ENCODE measurements around the gene SLIT3.

The SLIT3 gene

DNA sequence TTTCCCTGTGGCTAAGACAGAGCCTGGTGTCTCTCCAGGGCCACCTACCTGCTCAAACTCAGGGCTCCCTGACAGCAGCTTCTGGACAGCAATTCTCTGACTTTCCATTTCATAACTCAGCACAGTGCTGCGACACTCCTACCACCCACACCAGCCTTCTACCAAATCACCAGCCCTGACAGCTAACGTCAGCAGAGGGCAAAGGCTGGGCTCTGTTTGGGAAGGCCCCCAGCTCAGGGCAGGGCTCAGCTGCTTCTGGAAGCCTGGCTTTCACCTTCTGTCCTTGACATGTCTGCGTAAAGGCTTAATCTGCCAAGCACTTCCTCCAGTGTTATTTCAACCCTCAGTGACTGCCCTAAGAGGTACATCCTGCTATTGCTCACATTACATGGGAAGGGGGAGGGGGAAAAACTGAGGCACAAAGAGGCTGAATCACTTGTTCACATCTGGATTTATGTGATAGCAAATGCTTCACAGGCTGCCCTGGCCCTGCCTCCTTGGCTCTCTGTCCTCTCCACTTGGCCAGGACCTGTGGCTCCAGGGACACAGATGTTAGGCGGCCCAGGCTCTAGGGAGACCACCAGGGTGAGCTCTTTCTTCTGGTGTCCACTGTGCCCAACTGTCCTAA lies 619.3 kb downstream of the SLIT3 start:
- no peak for DNase-seq

DNA sequence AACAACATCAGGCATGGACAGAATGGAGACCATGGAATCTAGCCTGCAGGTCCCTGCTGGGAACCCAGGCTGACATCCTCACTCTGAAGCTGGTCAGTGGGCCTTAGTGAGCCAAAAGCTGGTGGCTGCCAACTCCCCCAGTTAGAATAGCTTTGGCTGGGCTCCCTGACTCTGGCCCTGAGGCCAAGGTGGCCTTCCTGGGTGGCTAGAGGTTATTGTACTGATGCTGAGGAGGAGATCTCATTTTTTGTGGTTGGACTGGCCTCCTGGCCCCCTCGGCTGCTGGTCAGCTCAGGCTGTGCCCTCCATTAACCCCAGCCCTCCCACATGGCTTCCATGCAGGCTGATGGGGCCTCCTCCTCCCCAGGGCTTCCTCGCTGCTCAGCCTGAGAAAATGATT lies 620.5 kb downstream of the SLIT3 start:
- DNase-seq: no peak

DNA sequence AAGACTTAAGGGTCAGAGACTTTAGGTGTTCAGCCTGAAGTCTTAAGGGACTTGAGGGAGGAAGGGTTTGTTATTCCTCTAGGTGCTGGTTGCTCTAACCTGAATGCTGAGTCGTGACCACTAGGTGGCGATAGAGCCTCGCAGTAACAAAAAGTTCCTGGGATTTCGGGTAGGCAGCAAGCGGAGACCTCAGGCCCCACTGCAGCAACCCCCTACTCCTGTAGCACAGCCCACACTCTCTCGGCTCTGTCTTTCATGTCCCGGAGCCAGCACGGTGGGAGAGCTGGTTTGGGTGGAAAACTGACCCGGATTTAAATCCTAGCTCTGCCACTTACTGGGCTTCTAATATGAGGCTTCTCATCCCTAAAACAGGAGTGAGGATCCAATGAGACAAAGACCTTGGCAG lies 621.4 kb downstream of the SLIT3 start:
- DNase-seq: peak; percentile 53

DNA sequence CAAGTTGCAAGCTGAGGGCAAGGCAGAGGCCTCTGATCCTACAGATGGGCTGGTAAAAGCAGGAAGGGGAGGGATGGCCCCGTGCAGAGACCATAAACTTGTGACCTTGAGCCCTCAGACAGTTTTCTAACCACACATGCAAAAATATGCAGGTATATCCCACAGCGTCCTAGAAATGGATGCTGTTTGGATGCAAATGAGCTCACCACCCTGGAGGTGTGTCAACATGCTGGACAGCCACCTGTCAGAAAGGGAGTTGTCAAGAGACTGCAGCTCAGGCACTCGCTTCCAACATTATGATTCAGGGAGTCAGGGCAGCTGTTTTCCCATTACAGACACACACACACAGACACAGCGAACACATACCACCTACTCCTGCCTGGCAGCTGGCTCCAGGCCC lies 624.4 kb downstream of the SLIT3 start:
- no peak for DNase-seq

DNA sequence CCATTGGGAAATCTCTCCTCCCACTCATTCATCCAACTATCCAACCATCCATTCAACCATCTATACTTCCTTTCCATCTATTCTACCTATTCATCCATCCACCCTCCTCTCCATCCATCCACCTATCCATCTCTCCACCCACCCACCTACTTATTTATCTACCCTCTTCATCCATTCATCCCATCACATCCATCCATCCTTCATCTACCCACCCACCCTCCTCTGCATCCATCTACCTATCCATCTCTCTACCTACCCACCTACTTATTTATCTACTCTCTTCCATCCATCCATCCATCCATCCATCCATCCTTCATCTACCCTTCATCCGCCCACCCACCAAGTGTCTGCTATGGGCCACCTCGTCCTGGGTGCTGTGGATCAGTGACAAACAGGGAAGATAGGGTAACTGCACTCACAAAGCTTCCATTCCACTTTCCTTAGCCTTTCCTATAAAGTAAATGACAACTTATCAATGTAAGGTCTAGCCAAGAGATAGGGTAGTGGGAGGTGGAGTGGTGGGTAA lies 625.0 kb downstream of the SLIT3 start:
- no peak for DNase-seq

DNA sequence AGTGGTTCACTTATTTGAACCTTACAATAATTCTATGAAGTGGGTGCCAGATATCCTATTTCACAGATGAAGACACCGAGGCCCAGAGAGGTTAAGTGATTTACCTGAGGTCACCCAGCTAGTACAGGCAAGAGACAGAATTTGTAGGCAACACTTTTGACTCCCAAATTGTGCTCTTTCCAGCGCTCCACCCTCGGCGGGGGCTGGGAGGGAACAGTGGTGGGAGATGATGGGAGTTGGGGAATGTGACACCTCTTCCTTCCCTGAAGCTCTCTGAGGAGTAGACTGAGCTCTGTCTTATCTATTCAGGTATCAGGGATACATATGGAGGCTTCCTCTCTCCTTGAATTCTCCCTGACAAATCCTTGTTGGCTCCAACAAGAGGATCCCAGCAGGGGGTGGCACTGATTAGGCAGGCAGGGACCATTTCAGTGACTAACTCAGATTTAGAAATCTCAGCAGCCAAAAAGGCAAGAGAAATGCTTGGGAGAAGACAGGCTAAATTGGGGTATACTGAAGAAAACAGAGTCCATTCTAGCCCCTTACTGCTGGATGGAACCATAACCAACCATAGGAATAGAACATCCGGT lies 626.0 kb downstream of the SLIT3 start:
- no peak for DNase-seq

DNA sequence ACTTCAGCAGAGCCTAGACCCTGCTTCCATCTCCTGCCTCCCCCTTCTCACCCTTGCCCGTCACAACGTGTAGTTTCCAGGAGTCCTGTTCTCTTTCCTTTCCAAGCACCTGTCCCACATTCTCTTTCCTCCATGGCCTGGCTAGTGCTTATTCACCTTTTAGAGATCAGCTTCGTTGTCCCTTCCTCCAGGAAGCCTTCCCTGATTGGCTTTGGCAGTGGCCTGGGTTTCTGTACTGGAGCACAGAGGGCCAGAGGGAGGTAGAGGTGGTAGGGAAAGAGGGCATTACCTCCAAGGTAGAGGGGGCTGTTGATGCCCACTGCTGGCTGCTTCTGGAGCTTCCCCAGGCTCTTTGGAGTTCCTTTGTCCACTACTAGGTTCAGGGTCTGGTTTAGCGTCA lies 628.1 kb downstream of the SLIT3 start:
- DNase-seq: no peak

DNA sequence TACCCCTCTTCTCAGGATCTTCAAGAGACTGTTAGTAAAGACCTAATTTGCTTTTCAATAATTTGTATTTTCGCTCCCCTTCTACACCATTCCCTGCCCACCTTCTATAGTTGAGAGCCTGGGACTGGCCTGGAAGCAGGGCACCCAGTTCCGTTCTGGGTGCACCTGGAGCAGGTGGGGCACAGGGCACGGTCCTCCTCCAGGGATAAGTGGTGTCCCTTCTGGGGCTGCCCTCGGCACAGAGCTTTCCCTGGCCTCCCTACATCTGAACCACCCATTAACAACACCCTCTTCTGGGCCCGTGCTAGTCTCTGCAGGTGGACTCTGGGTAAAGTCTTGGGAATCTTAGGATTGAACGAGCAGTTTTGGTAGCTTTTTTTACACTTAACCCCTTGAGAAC lies 628.9 kb downstream of the SLIT3 start:
- DNase-seq: no peak

DNA sequence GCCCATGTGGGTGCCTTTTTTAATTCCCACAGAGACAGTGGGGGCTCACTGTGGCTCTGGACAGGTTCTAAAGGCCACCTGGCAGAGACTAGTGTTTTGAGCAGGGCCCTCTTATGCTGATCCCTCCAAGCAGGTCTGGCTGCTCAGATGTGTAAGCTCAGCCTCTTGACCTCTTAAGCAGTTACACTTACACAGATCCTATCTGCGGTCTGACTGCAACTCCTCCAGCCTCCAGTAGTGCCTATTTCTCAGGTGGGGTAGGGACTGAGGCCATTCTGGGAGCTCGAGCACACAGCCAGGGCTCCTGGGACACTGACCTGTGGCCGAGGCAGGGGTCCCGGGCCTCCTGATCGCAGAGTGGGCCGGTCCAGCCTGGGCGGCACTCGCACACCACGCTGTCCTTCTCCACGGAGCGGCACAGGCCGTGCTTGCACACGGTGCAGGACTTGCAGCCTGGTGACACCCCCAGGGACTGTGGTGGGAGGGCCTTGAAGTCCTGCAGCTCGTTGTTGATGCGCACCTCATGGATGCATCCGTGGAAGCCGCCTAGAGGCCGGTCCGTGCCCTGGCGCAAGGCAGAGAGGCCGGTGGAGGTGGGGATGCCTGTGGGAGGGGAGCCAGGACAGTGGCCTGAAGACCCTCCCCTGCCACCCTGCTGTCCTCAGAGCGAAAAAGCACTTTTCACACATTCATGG lies 629.9 kb downstream of the SLIT3 start:
- no peak for DNase-seq

DNA sequence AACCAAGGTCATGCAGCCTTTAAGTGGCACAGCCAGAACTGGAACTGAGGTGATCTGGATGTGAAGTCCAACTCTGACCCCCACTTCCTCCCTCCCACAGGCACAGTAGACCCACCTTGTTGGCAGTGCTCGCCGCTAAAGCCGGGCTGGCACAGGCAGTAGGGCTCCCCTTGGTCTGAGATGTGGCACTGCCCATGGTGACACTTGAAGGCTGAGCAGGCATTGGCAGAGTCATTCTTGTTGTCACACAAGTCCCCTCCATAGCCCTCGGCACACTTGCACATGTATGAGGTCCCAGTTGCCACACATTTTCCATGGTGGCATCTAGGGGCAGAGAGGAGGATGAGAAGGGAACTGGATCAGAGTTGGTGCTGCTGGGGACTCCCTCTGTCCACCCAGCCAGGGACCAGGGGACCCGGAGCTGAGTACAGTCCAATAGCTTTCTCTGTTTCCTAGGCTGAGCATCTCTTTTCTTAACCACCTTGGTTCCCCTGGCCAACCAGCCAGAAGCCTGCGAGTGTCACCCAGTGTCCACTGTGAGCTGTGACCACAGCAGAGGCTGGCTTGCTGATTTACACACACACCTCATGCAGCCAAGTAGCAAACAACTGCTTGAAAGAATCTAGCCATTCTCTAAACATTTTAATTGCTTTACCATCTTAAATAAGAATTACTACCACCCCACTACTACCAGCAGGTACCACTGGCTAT lies 631.1 kb downstream of the SLIT3 start:
- DNase-seq: no peak

DNA sequence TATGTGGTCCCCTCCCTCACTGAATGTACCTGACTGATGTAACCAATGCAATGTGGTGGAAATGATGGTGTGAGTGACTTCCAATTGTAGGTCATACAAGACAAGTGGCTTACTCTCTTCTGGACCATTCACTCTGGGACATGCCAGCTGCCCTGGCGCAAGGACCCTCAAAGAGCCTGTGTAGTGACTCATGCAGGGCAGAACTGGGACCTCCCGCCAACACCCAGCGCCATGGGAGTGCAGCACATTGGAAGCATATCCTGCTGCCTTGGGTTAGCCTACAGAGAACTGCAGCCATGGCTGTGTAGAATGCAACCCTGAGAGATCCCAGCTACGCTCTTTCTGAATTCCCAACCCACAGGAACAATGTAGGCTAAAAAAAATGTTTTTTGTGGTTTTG lies 631.8 kb downstream of the SLIT3 start:
- no peak for DNase-seq

DNA sequence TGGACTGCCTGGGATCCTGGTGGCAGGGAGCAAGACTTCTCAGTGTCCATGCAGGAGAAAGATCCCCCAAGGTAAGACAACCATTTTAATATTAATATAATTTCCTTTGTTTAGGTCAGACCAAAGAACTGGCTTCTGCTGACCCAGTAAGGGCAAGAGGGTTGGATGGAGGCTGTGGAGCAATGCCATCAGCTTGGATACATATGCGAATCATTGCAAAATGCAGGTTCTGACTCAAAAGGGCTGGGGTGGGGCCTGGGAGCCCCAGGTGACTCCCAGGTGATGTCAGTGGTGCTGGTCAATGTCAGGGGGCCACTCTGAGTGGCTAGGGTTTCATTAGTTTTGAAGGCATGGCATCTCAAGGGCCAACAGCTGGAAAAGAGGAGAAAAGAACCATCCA lies 632.9 kb downstream of the SLIT3 start:
- no peak for DNase-seq

DNA sequence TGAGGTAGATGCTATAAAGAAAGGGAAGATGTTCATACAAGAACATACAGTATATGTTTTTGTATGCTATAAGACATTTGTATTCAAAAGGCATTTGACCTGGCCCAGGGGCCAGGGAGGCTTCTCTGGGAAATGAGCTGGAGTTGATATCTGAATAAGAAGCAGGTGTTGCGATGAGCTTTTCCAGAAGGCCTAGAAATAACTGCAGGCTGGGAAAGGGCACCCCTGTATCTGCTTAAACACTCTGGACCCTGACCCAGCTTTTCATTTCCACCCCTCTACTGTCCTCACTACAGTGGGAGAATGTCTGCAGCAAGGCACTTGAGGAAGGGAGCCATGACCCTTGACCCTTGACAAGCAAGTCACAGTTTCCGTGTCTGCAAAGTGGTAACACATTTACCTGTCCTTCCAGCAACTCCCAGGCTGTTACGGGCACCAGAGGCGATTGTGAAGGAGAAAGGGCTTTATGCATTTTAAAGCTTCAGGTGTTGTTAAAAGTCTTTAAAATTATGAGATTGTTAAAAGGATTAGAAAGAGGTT lies 633.6 kb downstream of the SLIT3 start:
- DNase-seq: no peak

DNA sequence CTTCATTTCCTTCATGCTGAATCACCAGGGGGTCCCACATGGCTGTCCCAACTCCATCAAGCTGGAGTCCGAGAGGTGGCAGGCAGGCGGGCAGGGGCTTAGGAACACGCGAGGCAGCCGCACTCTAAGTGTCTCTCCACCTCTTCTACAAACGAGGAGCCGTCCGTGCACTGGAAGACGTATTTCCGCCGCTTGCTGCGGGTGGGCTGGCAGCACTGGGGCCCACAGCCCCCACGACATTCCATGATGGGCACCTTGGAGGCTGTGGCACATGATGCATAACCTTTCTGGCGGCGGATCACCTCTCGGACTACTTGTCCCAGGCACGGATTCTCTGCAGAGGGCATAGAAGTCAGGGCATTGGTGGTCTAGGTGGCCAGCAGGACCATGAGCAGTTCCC lies 634.6 kb downstream of the SLIT3 start:
- DNase-seq: no peak

DNA sequence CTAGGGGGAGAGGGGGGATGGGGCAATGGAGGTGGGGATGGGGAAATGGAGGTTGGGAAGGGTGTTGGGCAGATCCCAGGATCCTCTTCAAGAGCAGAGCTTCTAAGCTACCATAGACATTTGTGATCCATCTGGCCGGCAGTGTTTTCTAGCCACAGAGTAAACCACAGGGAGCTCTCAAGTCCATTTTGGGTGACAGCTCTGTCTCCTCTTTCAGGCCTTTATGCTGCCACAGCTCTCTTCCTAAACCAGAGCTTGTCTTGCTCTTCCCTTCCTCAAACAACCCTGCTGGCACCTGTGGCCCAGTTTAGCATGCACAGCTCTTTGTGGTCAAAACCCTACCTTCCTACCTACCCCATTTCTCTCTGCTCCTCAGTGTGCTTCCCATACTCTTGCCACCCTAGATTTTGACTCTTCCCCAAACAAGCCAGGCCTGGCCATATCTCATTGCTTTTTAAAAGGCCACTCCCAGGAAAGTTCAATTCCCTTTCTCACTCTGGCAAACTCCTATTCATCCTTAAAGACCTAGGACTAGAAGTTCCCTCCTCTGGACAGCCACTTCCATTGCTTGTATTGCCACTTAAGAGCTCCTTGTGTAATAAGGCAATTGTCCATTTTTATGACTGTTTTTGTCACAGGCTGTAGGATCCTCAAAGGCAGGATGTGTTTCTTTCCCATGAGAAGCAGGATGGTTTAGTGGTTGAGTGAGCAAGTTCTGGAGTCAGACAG lies 637.5 kb downstream of the SLIT3 start:
- no peak for DNase-seq

DNA sequence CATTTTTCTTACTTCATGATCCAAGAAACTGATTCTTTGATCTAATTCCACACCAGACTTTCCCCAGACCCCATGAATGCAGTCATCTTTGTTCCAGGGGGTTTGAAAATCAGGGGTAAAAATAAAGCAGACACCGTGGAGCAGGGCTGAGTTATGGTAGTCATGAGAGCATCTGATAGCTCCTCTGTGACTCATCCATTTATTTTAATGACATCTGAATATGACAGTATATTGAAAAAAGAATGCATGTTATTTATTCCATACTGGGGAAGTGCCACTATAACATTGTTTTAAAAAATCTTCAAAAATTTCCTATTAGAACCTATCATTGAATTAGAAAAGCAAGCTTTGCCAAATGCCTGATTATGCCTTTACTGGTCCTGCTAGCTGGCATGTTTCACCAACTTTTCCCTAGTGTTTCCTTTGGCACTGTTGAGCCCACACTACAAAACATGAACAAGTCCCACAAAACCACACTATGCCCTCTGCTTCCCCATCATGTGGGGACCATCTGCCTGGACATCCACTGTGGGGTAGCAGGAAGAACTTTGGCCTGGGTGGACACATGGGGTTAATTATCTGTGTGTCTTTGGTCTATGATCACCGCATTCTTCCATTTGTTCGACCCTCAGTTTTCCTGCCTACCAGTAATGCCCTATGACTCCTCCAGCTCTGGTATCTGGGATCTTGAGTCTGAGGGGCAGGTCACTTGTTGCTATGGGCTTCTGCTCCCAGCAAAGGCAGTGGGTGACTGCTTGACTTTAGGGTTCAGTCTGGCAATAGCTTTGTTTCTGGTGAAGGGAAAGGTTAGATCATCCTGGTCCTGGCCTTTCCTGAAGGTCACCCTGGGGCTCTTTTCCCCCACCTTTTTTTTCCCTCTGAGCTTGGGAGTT lies 639.1 kb downstream of the SLIT3 start:
- no peak for DNase-seq

DNA sequence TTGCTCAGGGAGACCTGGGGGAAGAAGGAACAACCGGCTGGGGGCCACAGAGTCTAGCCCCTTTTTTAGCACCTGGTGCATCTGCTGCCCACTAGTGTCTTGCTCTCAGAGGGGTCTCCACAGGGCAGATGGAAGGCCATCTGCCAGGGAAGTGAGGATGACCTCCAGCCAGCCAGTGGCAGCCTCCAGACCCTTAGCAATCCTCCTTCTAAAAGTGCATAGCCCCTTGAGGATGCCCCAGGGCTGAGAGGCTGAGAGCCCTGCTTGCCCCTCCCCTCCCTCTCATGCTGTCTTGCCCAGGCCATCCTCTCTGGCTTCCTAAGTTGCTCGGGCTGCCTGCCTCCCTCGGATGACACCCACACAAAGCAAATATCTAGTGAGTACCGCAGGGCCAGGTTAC lies 640.2 kb downstream of the SLIT3 start:
- no peak for DNase-seq

DNA sequence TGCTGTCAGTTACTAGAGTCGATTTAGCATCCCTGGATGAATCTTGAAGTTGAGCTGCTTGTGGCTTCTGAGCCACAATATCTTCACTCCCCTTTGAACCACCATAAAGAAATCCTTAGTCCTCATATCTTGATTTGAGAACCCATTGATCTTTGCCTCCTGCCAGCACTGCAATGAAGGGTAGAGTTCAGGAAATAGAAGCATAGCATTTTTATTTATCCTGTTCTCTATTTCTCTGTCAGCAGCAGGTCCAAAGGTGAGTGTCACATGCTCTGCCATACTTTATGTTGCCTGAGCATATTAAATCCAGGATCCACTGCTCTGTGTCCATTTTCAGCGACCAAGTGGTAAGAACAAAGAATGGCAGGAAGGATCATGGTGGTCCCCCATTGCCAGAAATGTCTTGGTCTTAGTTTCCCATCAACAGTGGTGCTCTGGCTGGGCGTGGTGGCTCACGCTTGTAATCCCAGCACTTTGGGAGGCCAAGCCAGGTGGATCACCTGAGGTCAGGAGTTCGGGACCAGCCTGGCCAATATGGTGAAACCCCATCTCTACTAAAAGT lies 641.6 kb downstream of the SLIT3 start:
- no peak for DNase-seq

DNA sequence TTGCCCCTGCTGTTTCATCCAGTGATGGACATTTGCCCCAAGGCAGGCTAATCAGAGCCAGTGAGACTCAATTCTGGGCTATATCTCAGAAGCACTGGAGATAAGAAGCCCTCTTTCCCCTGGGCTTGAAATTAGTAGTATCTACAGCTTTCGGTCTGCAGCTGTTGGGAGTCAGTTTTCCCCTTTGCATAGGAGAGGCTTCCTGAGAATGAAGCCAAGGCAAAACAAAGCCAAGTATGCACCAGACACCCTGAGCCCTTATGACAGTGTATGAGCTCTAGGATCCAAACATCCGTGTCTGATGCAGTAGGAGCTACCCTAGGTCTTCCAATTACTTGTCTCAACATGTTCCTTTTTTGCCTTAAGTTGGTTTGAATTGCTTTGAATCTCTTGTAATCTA lies 642.5 kb downstream of the SLIT3 start:
- DNase-seq: no peak

DNA sequence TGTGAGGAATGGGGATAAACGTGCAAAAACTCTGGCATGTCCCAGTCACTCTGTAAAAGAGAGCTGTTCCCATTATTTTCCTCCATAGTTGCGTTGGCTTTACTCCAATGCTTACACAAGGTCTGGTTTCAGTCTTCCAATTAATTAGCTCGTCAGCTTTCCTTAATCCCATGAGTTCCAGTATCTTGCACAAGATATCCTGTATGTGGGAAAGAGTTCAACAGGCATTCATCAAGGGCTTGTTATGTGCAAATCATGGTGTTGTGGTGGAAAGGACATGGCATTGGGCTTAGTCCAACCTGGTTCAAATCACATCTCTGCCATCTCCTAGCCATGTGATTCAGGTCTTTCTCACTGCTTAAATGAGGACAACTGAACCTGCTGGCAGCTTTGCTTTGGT lies 644.3 kb downstream of the SLIT3 start:
- DNase-seq: no peak

DNA sequence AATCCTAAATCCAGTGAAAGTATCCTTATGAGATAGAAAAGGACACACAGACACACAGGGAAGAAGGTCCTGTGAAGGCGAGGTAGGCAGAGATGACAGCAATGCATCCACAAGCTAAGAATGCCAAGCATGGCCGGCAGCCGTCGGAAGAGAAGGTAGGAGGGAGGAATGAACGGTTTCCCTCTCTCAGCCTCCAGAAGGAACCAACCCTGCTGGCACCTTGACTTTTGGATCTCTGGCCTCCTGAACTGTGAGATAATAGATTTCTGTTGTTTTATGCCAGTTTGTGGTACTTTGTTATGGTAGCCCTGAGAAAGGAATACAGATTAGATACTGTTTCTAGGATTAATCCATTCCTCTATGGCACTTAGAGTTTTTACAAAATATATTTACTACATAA lies 645.6 kb downstream of the SLIT3 start:
- DNase-seq: no peak

Measured in DMS 273 treated with DMSO at 0.1 percent for 48 hours (cell line).